H1 (cell line): ENCODE measurements around the gene TAF8. TPM values are rescaled to one million over a fixed set of nuclear protein-coding genes. Genes with fewer than 3 reads are reported as not detected.

ENCODE experiments used
- CTCF ChIA-PET: fragments of 300-600 bp; sonication (Branson Sonifier 250); formaldehyde crosslinking; loops from one replicate; lab custom pipeline; 2021; ENCODE audit not compliant: partially characterized antibody; lab: Charles Lee
- POLR2A ChIA-PET: fragments of 300-600 bp; sonication (Branson Sonifier 250); formaldehyde crosslinking; loops from one replicate; lab custom pipeline; 2021; ENCODE audit warnings: inconsistent platforms; ENCODE audit not compliant: partially characterized antibody; lab: Charles Lee
- DNase-seq, 2 experiments: peaks; one replicate each; pipeline versions ENCODE4 v3.0.0 to v3.0.0-alpha.2; 2010 to 2022; ENCODE audit warnings: low spot score in 2 of 2, low read depth in 1 of 2, mixed read lengths in 1 of 2
- FAIRE-seq: peaks from 2 replicates; lab custom pipeline; 2011; peaks lifted over from hg19 to GRCh38; lab: Jason Lieb, UNC
- H2AFZ ChIP-seq: 2 replicates; pipeline ENCODE4 v1.8.1; 2012; ENCODE audit warnings: low read length, inconsistent platforms
- H2AK5ac ChIP-seq: 2 replicates; pipeline ENCODE4 v1.6.1; 2013; ENCODE audit warnings: low read depth, low read length
- H2BK120ac ChIP-seq: replicated peaks from 2 replicates; pipeline ENCODE3; 2013; ENCODE audit warnings: low read depth, low read length, inconsistent platforms
- H2BK12ac ChIP-seq: 2 replicates; pipeline ENCODE4 v1.6.1; 2013; ENCODE audit warnings: low read depth, low read length
- H2BK15ac ChIP-seq: 2 replicates; pipeline ENCODE4 v1.6.1; 2013; ENCODE audit warnings: low read length
- H2BK20ac ChIP-seq: 2 replicates; pipeline ENCODE4 v1.6.1; 2013; ENCODE audit warnings: low read length
- H2BK5ac ChIP-seq: 2 replicates; pipeline ENCODE4 v1.6.1; 2013; ENCODE audit warnings: low read depth, low read length
- H3K14ac ChIP-seq: 2 replicates; pipeline ENCODE4 v1.6.1; 2013; ENCODE audit warnings: inconsistent platforms; ENCODE audit not compliant: insufficient read length
- H3K18ac ChIP-seq: 2 replicates; pipeline ENCODE4 v1.6.1; 2013; ENCODE audit warnings: low read length; ENCODE audit errors: extremely low read depth
- H3K23ac ChIP-seq: 2 replicates; pipeline ENCODE4 v1.6.1; 2013; ENCODE audit warnings: inconsistent platforms; ENCODE audit not compliant: insufficient read length
- H3K23me2 ChIP-seq: 2 replicates; pipeline ENCODE4 v1.6.1; 2013; ENCODE audit warnings: low read depth, low read length
- H3K27ac ChIP-seq: 2 replicates; pipeline ENCODE4 v1.6.1; 2011; ENCODE audit warnings: low read depth, low read length, inconsistent platforms
- H3K27me3 ChIP-seq, 4 experiments: replicated peaks in 1 of 4; 1 replicate in 1 of 4; 2 replicates in 3 of 4; pipeline versions ENCODE4 v1.6.1 to v1.8.1; 2011 to 2013; ENCODE audit warnings: low read length in 3 of 4, mild to moderate bottlenecking in 3 of 4, inconsistent platforms in 2 of 4, mixed read lengths in 2 of 4, moderate library complexity in 1 of 4; ENCODE audit not compliant: control insufficient read depth in 3 of 4, insufficient read depth in 3 of 4; ENCODE audit errors: extremely low read depth in 1 of 4
- H3K36me3 ChIP-seq, 4 experiments: 2 replicates each; pipeline versions ENCODE4 v1.6.1 to v1.8.1; 2011 to 2013; ENCODE audit warnings: mild to moderate bottlenecking in 4 of 4, low read length in 3 of 4, moderate library complexity in 2 of 4, control low read depth in 1 of 4, inconsistent platforms in 1 of 4; ENCODE audit not compliant: insufficient read depth in 4 of 4, control insufficient read depth in 2 of 4
- H3K4ac ChIP-seq: replicated peaks from 2 replicates; pipeline ENCODE3; 2013; ENCODE audit warnings: low read length, low read depth, mixed read lengths, inconsistent platforms; ENCODE audit not compliant: insufficient read length
- H3K4me1 ChIP-seq, 4 experiments: replicated peaks in 1 of 4; 1 replicate in 1 of 4; 2 replicates in 3 of 4; pipeline versions ENCODE4 v1.6.1 to v1.8.1; 2011 to 2013; ENCODE audit warnings: low read length in 3 of 4, inconsistent platforms in 2 of 4, mixed read lengths in 1 of 4; ENCODE audit not compliant: insufficient read depth in 4 of 4, control insufficient read depth in 3 of 4
- H3K4me2 ChIP-seq, 2 experiments: 2 replicates each; pipeline versions ENCODE4 v1.6.1 to v1.8.1; 2011 to 2013; ENCODE audit warnings: low read depth in 2 of 2, low read length in 2 of 2, control low read depth in 1 of 2, inconsistent platforms in 1 of 2, mild to moderate bottlenecking in 1 of 2; ENCODE audit not compliant: insufficient read depth in 1 of 2
- H3K4me3 ChIP-seq, 4 experiments: fragments of 200-600, 300-600 bp in 1 of 4; sonication (generic), shearing (Covaris generic), sonication (Bioruptor Twin) in 1 of 4; 2 replicates each; pipeline versions ENCODE4 v1.5.1 to v1.8.1; 2011 to 2016; ENCODE audit warnings: low read length in 4 of 4, low read depth in 3 of 4, control low read depth in 2 of 4, inconsistent platforms in 2 of 4, mild to moderate bottlenecking in 2 of 4, mixed read lengths in 1 of 4, moderate library complexity in 1 of 4; ENCODE audit not compliant: insufficient read depth in 2 of 4; ENCODE audit errors: extremely low read depth in 1 of 4
- H3K56ac ChIP-seq: replicated peaks from 2 replicates; pipeline ENCODE3; 2013; ENCODE audit warnings: low read depth, mild to moderate bottlenecking, mixed read lengths, low read length, inconsistent platforms; ENCODE audit not compliant: insufficient read length
- H3K79me1 ChIP-seq: 2 replicates; pipeline ENCODE4 v1.6.1; 2013; ENCODE audit warnings: low read depth, low read length, control low read depth
- H3K79me2 ChIP-seq, 2 experiments: 2 replicates each; pipeline versions ENCODE4 v1.6.1 to v1.8.1; 2012 to 2013; ENCODE audit warnings: low read length in 2 of 2, mild to moderate bottlenecking in 2 of 2, inconsistent platforms in 1 of 2; ENCODE audit not compliant: insufficient read depth in 2 of 2, control insufficient read depth in 1 of 2
- H3K9ac ChIP-seq, 4 experiments: replicated peaks in 1 of 4; 1 replicate in 1 of 4; 2 replicates in 3 of 4; pipeline versions ENCODE4 v1.6.1 to v1.8.1; 2011 to 2013; ENCODE audit warnings: low read depth in 3 of 4, low read length in 3 of 4, control low read depth in 2 of 4, mild to moderate bottlenecking in 2 of 4, moderate library complexity in 2 of 4, inconsistent platforms in 1 of 4; ENCODE audit errors: extremely low read depth in 1 of 4
- H3K9me3 ChIP-seq, 2 experiments: 2 replicates each; pipeline versions ENCODE4 v1.6.1 to v1.8.1; 2012 to 2013; ENCODE audit warnings: mild to moderate bottlenecking in 2 of 2, moderate library complexity in 2 of 2, control low read depth in 1 of 2, inconsistent platforms in 1 of 2, low read depth in 1 of 2, low read length in 1 of 2, mixed read lengths in 1 of 2; ENCODE audit not compliant: insufficient read depth in 2 of 2
- H4K20me1 ChIP-seq, 2 experiments: replicated peaks in 1 of 2; 2 replicates each; pipeline versions ENCODE3 to v1.8.1; 2011 to 2013; ENCODE audit warnings: inconsistent platforms in 2 of 2, low read length in 2 of 2, mild to moderate bottlenecking in 1 of 2; ENCODE audit not compliant: insufficient read depth in 2 of 2, control insufficient read depth in 1 of 2
- H4K5ac ChIP-seq: 2 replicates; pipeline ENCODE4 v1.6.1; 2013; ENCODE audit warnings: low read length, low read depth, mixed read lengths, inconsistent platforms; ENCODE audit not compliant: insufficient read length
- H4K8ac ChIP-seq: 2 replicates; pipeline ENCODE4 v1.8.0; 2013; ENCODE audit warnings: mild to moderate bottlenecking, moderate library complexity, low read length, inconsistent platforms; ENCODE audit not compliant: insufficient read depth; ENCODE audit errors: extremely low read depth
- H4K91ac ChIP-seq: replicated peaks from 2 replicates; pipeline ENCODE3; 2013; ENCODE audit warnings: low read length, mixed read lengths, inconsistent platforms; ENCODE audit not compliant: insufficient read length
- EGR1 ChIP-seq: IDR thresholded peaks from 2 replicates; pipeline ENCODE4 v1.6.1; 2011; ENCODE audit warnings: low read depth, low read length, borderline replicate concordance
- RNF2 ChIP-seq: fragments of 200-900, 300-1000 bp; sonication (generic); IDR thresholded peaks from 2 replicates; pipeline ENCODE4 v1.7.1; 2016; ENCODE audit warnings: borderline replicate concordance, low read depth, mild to moderate bottlenecking, antibody characterized with exemption, low read length; ENCODE audit not compliant: poor library complexity, severe bottlenecking; ENCODE audit errors: missing control alignments
- WGBS, 2 experiments: shearing (Covaris generic) in 1 of 2; methylation state at CpG; one replicate each; pipeline versions ENCODE4 v1.1.6 to v1.1.7; 2013 to 2015; ENCODE audit warnings: low lambda C conversion rate in 2 of 2, mixed read lengths in 2 of 2, inconsistent platforms in 1 of 2, low coverage in 1 of 2, missing lambda C conversion rate in 1 of 2; ENCODE audit not compliant: insufficient replicate concordance in 2 of 2, insufficient coverage in 1 of 2, insufficient read length in 1 of 2; ENCODE audit errors: extremely low coverage in 1 of 2, missing lambda C conversion rate in 1 of 2; 5-methylcytosine and 5-hydroxymethylcytosine counted together
- polyA plus RNA-seq, 7 experiments: library from polyadenylated mRNA; depleted of rRNA in 3 of 7; stranded (reverse) in 5 of 7; unstranded in 2 of 7; fragments of >200 nt in 5 of 7; fragments of 200-250 nt in 2 of 7; gene quantifications; 1 replicate in 5 of 7; 2 replicates in 1 of 7; 4 replicates in 1 of 7; pipeline versions ENCODE4 v1.2.1 to v1.2.3, GENCODE V29; 2011 to 2013; ENCODE audit warnings: missing spikeins in 2 of 7, mixed read lengths in 2 of 7
- total RNA-seq: library from RNA; stranded (reverse); fragmentation: NEBNext Ultra II Directional; extraction: Animal tissue kit (Norgen Biotek cat#: 25700); gene quantifications from 2 replicates; pipeline ENCODE4 v1.2.1, GENCODE V29; 2021

Gene TAF8
- total and polyA plus RNA-seq, 2 of the 8 experiments (the other 6 are each of a cell fraction or from before 2014, with no cell fraction given): 32.2 to 34.0 TPM

DNA sequence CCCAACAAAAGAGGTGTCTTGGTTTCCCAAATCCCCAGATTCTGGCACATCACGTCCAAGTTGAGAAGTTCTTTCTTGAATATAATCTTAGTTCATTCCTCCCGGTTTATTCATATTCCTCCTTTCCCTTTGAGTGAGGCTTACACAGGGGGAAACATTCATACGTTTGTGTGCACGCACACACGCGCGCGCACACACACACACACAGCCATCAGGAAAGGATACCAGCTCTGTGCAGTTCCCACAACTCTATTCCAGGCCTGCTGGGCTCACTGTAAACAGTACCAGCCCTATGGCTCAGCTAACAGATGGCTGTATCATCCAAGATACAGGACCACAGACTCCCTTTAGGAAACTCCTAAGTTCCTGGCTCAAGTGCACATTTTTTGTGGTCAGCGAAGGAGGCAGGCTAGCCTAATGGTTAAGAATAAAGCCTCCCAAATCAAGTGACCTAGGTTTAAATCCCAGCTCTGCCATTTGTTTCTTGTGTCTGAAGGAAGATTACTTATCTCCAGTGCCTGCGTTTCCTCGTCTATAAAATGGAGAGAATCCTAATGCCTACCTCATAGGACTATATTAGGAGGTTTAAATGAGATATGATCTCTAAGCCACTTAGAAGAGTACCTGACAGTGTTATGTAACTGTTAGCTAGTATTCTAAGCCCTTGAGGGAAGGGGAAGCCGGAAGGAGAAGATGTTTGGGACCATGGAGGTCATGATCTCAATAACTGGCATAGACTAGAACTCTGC, 3.7 kb upstream of the TAF8 start:
- Histone ChIP-seq H3K14ac (no peak overlapping the region), H3K4ac (no peak overlapping the region), H4K8ac (no peak overlapping the region), H3K9me3 (no peaks in the 10 kb centered on the region), H3K4me2 (0 out of 4 replicates have a peak overlapping the region, but pooled peaks of 1 of the 2 experiments have one; percentile 27), H4K20me1 (peaks cover 2 to 9% of the 10 kb centered on the region in 2 experiments), H3K36me3 (peaks cover 0 to under 1% (median 0%) of the 10 kb centered on the region in 4 experiments; a peak in 1 of 8 replicates), H2BK5ac (no peak overlapping the region), H2BK20ac (no peak overlapping the region), H2BK12ac (no peak overlapping the region), H3K23me2 (peaks cover 10% of the 10 kb centered on the region), H3K9ac (no peak overlapping the region), H3K4me3 (no peak overlapping the region), H3K4me1 (peaks cover 13 to 18% (median 16%) of the 10 kb centered on the region in 4 experiments), H2BK15ac (no peak overlapping the region), H3K79me1 (no peaks in the 10 kb centered on the region), H3K23ac (no peak overlapping the region), H3K27ac (no peak overlapping the region), H2AFZ (no peak overlapping the region), H2BK120ac (no peak overlapping the region), H3K79me2 (peaks cover 0 to 3% of the 10 kb centered on the region in 2 experiments; a peak in 1 of 4 replicates), H3K18ac (no peak overlapping the region), H4K5ac (no peak overlapping the region), H3K27me3 (peaks cover 40 to 71% (median 60%) of the 10 kb centered on the region in 4 experiments), H3K56ac (no peak overlapping the region), H4K91ac (no peak overlapping the region), H2AK5ac (no peak overlapping the region)
- no peak for TF ChIP-seq EGR1
- peak; percentile 51 for TF ChIP-seq RNF2
- WGBS, 2 experiments: 72% methylated on average over 12 of the region's 12 CpGs; no CpG with 5 or more reads in 1 of the 2 experiments
- CTCF ChIA-PET: interaction anchor here (0.7 to 11.7 kb wide), 11 partner anchors 16 to 340 kb away, joined by 3 to 219 read pairs (median 8); partner anchors contain the start of genes CCND3 and TOMM6
- DNase-seq: no peak
- POLR2A ChIA-PET: interaction anchor here (0.7 to 15.0 kb wide), 3 partner anchors 109 to 260 kb away, joined by 3 to 157 read pairs (median 5); partner anchors contain the start of gene CCND3
- FAIRE-seq: no peak
